K562 (cell line): ENCODE measurements around the gene PIMREG. TPM values are rescaled to one million over a fixed set of nuclear protein-coding genes. Genes with fewer than 3 reads are reported as not detected.

Experiments
- ATAC-seq: fragments of 200-7000 bp; cut with Tn5 transposase; 3 replicates; pipeline ENCODE4 v1.9.1; 2020; ENCODE audit warnings: moderate library complexity
- BruUV-seq: library from RNA; stranded (reverse); fragments of 400-500 nt; replicated peaks from 2 replicates; lab custom pipeline; 2021; lab: Mats Ljungman, UMichigan
- CTCF ChIA-PET: fragments of 300-600 bp; formaldehyde crosslinking; extraction: SDS; loops from one replicate; lab custom pipeline; 2021; ENCODE audit warnings: low intra/inter-chr PET ratio; lab: Yijun Ruan, JAX
- POLR2A ChIA-PET: fragments of 300-600, 350-650 bp; sonication (Branson Sonifier 250); formaldehyde crosslinking; extraction: SDS; loops from one replicate; lab custom pipeline; 2021; ENCODE audit warnings: antibody characterized with exemption, inconsistent platforms; lab: Yijun Ruan, JAX
- DNase-seq, 4 experiments: peaks; one replicate each; pipeline versions ENCODE4 v3.0.0 to v3.0.0-alpha.2; 2011 to 2018; ENCODE audit warnings: low spot score in 3 of 4, mixed read lengths in 3 of 4; ENCODE audit errors: extremely low read depth in 1 of 4
- FAIRE-seq: peaks from 2 replicates; lab custom pipeline; 2011; peaks lifted over from hg19 to GRCh38; lab: Jason Lieb, UNC
- H2AFZ ChIP-seq: 2 replicates; pipeline ENCODE4 v1.6.0; 2011; ENCODE audit warnings: low read depth, low read length, control low read depth, inconsistent platforms
- H3K27ac ChIP-seq: fragments of 200-600 bp; 3 replicates; pipeline ENCODE4 v1.8.0; 2011; ENCODE audit warnings: low read depth, mild to moderate bottlenecking, control low read depth, inconsistent platforms, low read length, moderate library complexity, mixed read lengths; ENCODE audit errors: extremely low read depth
- H3K27me3 ChIP-seq, 2 experiments: fragments of 300-600 bp in 1 of 2; 2 replicates in 1 of 2; 3 replicates in 1 of 2; pipeline versions ENCODE4 v1.6.0 to v1.8.0; 2011; ENCODE audit warnings: inconsistent platforms in 2 of 2, low read length in 2 of 2, mild to moderate bottlenecking in 1 of 2, mixed read lengths in 1 of 2, moderate library complexity in 1 of 2; ENCODE audit not compliant: control insufficient read depth in 2 of 2, insufficient read depth in 2 of 2
- H3K36me3 ChIP-seq: fragments of 300-600 bp; 3 replicates; pipeline ENCODE4 v1.8.0; 2011; ENCODE audit warnings: mild to moderate bottlenecking, low read length, inconsistent platforms; ENCODE audit not compliant: control insufficient read depth, insufficient read depth
- H3K4me1 ChIP-seq, 2 experiments: fragments of 200-600 bp in 1 of 2; replicated peaks in 1 of 2; 2 replicates in 1 of 2; 3 replicates in 1 of 2; pipeline versions ENCODE4 v1.5.1 to v1.8.0; 2011; ENCODE audit warnings: inconsistent platforms in 2 of 2, low read length in 2 of 2, mild to moderate bottlenecking in 1 of 2, mixed read lengths in 1 of 2, moderate library complexity in 1 of 2; ENCODE audit not compliant: control insufficient read depth in 2 of 2, insufficient read depth in 2 of 2
- H3K4me2 ChIP-seq: 2 replicates; pipeline ENCODE4 v1.6.1; 2011; ENCODE audit warnings: low read length, control low read depth, inconsistent platforms, mixed read lengths; ENCODE audit not compliant: insufficient read depth
- H3K4me3 ChIP-seq: fragments of 200-600 bp; sonication (generic), shearing (Covaris generic); 2 replicates; pipeline ENCODE4 v1.5.1; 2016; ENCODE audit warnings: control low read depth, inconsistent platforms
- H3K79me2 ChIP-seq: fragments of 200-600 bp; 3 replicates; pipeline ENCODE4 v1.8.0; 2011; ENCODE audit warnings: low read length, inconsistent platforms; ENCODE audit not compliant: control insufficient read depth, insufficient read depth
- H3K9ac ChIP-seq, 2 experiments: 2 replicates each; pipeline versions ENCODE4 v1.6.0 to v1.6.1; 2011; ENCODE audit warnings: low read depth in 2 of 2, low read length in 2 of 2, control low read depth in 1 of 2, inconsistent platforms in 1 of 2, mild to moderate bottlenecking in 1 of 2, mixed read lengths in 1 of 2; ENCODE audit not compliant: insufficient read depth in 1 of 2
- H3K9me1 ChIP-seq: one replicate; pipeline ENCODE4 v1.6.0; 2011; ENCODE audit warnings: inconsistent platforms, mild to moderate bottlenecking, low read length, moderate library complexity; ENCODE audit not compliant: control insufficient read depth, insufficient read depth
- H3K9me3 ChIP-seq: replicated peaks from 2 replicates; pipeline ENCODE4 v1.5.1; 2011; ENCODE audit warnings: low read depth, low read length, inconsistent platforms; ENCODE audit not compliant: control insufficient read depth, insufficient read depth
- H4K20me1 ChIP-seq: replicated peaks from 2 replicates; pipeline ENCODE4 v1.6.1; 2011; ENCODE audit warnings: low read length, inconsistent platforms, mixed read lengths; ENCODE audit not compliant: control insufficient read depth, insufficient read depth
- U2AF2 ChIP-seq: fragments of 200-400 bp; formaldehyde crosslinking; optimal IDR thresholded peaks from 2 replicates; pipeline ENCODE3; 2017; ENCODE audit warnings: low read depth, mild to moderate bottlenecking, low read length
- WGBS: fragments of 100-300 bp; shearing (Covaris generic); methylation state at CpG from one replicate; pipeline ENCODE4 v1.1.6; 2016; ENCODE audit warnings: low coverage, mixed read lengths; ENCODE audit not compliant: insufficient coverage; ENCODE audit errors: missing lambda C conversion rate; 5-methylcytosine and 5-hydroxymethylcytosine counted together
- in situ Hi-C: fragments of 300-500 bp; cut with MboI; formaldehyde crosslinking; loops from 4 replicates; pipeline ENCODE4 v1.15.0; 2018; ENCODE audit warnings: inconsistent platforms, mixed read lengths
- intact Hi-C: fragments of 100-400 bp; cut with micrococcal nuclease; formaldehyde crosslinking; loops from 2 replicates; pipeline ENCODE4 v1.14.2; 2022
- polyA plus RNA-seq, 8 experiments: library from polyadenylated mRNA; depleted of rRNA in 4 of 8; stranded (reverse) in 5 of 8; unstranded in 3 of 8; fragments of >200 nt; fragmentation: Nextera tagmentation in 2 of 8; fragmentation: Illumina TruSeq in 1 of 8; extraction: Ambion mirVana in 2 of 8; extraction: Trizol in 1 of 8; gene quantifications; 2 replicates each; pipeline versions ENCODE4 v1.2.1 to v1.2.3, GENCODE V29; 2011 to 2014; ENCODE audit warnings: inconsistent platforms in 1 of 8, missing spikeins in 1 of 8
- total RNA-seq, 7 experiments: library from RNA; depleted of rRNA in 6 of 7; stranded (reverse); fragments of >200 nt in 6 of 7; fragmentation: Illumina TruSeq in 2 of 7; extraction: Trizol in 2 of 7; gene quantifications; 2 replicates each; pipeline versions ENCODE4 v1.2.1 to v1.2.3, GENCODE V29; 2011 to 2021; ENCODE audit warnings: low replicate concordance in 1 of 7
- TF ChIP-seq, protein P1 (sequence below), 2 experiments: fragments of 450-650 bp; formaldehyde crosslinking in 1 of 2; IDR thresholded peaks; 2 replicates each; pipeline versions ENCODE4 v1.4.0 to v1.6.1; 2014 to 2020; ENCODE audit warnings: mild to moderate bottlenecking in 2 of 2, borderline replicate concordance in 1 of 2, low read depth in 1 of 2
- TF ChIP-seq, protein P2 (sequence below): fragments of 450-650 bp; formaldehyde crosslinking; IDR thresholded peaks from 2 replicates; pipeline ENCODE4 v1.4.0; 2020; ENCODE audit warnings: mild to moderate bottlenecking, moderate library complexity

Gene PIMREG
- total and polyA plus RNA-seq, 9 of the 15 experiments (the other 6 are each of a cell fraction or from before 2014, with no cell fraction given), result 1.1 to 16.7 (median 9.4) TPM

DNA sequence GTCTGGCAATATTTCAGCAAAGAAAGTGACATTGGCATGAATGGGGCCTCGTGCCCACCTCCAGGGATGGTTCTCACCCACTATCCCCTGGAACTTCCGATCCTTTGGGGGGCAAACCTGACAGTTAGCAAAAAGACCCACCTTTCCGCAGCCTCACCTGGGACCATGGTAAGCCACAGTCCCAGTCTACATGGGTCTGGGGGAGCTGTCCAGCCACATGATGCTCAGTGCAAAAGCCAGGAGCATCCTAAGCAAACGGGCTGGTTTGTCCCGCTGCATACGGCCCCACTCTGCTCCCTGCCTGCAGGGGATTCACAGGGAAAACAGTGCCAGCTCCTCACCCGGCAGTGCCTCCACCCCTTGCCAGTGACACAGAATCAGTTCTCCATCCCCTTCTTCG lies 28.6 kb upstream of the PIMREG start:
- no peak for ATAC-seq
- H3K79me2 ChIP-seq, result no peaks in the 10 kb centered on the region
- ChIA-PET CTCF (no interaction called here), POLR2A (no interaction called here)
- no peak for DNase-seq
- peaks cover 2 to 31% of the 10 kb centered on the region in 2 experiments; a peak in 3 of 5 replicates for H3K27me3 ChIP-seq
- H3K9me3 ChIP-seq, result no peaks in the 10 kb centered on the region
- no TSS peak for BruUV-seq
- in situ Hi-C loops, result loop anchor here (25.0 kb wide), 1 partner anchor 703 kb away; no protein-coding TSS in a partner anchor
- no peak for FAIRE-seq
- TF ChIP-seq, protein P1, sequence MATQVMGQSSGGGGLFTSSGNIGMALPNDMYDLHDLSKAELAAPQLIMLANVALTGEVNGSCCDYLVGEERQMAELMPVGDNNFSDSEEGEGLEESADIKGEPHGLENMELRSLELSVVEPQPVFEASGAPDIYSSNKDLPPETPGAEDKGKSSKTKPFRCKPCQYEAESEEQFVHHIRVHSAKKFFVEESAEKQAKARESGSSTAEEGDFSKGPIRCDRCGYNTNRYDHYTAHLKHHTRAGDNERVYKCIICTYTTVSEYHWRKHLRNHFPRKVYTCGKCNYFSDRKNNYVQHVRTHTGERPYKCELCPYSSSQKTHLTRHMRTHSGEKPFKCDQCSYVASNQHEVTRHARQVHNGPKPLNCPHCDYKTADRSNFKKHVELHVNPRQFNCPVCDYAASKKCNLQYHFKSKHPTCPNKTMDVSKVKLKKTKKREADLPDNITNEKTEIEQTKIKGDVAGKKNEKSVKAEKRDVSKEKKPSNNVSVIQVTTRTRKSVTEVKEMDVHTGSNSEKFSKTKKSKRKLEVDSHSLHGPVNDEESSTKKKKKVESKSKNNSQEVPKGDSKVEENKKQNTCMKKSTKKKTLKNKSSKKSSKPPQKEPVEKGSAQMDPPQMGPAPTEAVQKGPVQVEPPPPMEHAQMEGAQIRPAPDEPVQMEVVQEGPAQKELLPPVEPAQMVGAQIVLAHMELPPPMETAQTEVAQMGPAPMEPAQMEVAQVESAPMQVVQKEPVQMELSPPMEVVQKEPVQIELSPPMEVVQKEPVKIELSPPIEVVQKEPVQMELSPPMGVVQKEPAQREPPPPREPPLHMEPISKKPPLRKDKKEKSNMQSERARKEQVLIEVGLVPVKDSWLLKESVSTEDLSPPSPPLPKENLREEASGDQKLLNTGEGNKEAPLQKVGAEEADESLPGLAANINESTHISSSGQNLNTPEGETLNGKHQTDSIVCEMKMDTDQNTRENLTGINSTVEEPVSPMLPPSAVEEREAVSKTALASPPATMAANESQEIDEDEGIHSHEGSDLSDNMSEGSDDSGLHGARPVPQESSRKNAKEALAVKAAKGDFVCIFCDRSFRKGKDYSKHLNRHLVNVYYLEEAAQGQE (IDR thresholded peaks at IDR 0.05; ENCODE audit: borderline replicate concordance), result 0 out of 2 replicates have a peak, but pooled peaks have one; percentile 5
- TF ChIP-seq, protein P1 (CRISPR knock-in tag; IDR thresholded peaks at IDR 0.05; ENCODE audit: low read depth), result no peak
- TF ChIP-seq, protein P2, sequence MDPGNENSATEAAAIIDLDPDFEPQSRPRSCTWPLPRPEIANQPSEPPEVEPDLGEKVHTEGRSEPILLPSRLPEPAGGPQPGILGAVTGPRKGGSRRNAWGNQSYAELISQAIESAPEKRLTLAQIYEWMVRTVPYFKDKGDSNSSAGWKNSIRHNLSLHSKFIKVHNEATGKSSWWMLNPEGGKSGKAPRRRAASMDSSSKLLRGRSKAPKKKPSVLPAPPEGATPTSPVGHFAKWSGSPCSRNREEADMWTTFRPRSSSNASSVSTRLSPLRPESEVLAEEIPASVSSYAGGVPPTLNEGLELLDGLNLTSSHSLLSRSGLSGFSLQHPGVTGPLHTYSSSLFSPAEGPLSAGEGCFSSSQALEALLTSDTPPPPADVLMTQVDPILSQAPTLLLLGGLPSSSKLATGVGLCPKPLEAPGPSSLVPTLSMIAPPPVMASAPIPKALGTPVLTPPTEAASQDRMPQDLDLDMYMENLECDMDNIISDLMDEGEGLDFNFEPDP (CRISPR knock-in tag), result no peak
- TF ChIP-seq U2AF2, result no peak
- no peak overlapping the region for H3K4me2 ChIP-seq
- no peak overlapping the region for H3K9ac ChIP-seq
- H3K4me3 ChIP-seq, result no peak overlapping the region
- H4K20me1 ChIP-seq, result no peaks in the 10 kb centered on the region
- 0% methylated on average over 8 of the region's 8 CpGs for WGBS
- intact Hi-C loops, result no loop called here
- H3K36me3 ChIP-seq, result no peaks in the 10 kb centered on the region
- H3K4me1 ChIP-seq, result no peaks in the 10 kb centered on the region
- H2AFZ ChIP-seq, result no peak overlapping the region
- H3K9me1 ChIP-seq, result no peaks in the 10 kb centered on the region
- H3K27ac ChIP-seq, result no peak overlapping the region
